ENCODE data around the gene GPR15. TPM values are rescaled to one million over a fixed set of nuclear protein-coding genes. Genes with fewer than 3 reads are reported as not detected.

Gene GPR15
- total RNA-seq: not detected

GRCh38 chr3:98531622-98532274, at the start of gene GPR15:
TSS of gene GPR15 (plus strand) at chr3:98531978. CDS start at chr3:98532034, 56 bp downstream.

GRCh38 chr3:98497381-98497780, 34.4 kb upstream of the GPR15 start, which contains the start of gene OR5K2:
TSS of gene OR5K2 (plus strand) at chr3:98497681. CDS start at chr3:98497681, 0 bp downstream.

GRCh38 chr3:98522544-98523281, 9.1 kb upstream of the GPR15 start, which contains the start of gene CLDND1:
TSS of gene CLDND1 (minus strand) at chr3:98522902. CDS start at chr3:98521424, 1,478 bp downstream.

Small RNA genes lying within 50 kb of the gene (small RNA-seq; reads per million reads assigned to genes)
- 0 reads per million in 2 donors for gene RPL38P4

Other genes starting within 250 kb of the GPR15 start
- not detected for gene OR5H2, start 249.5 kb upstream of the GPR15 start, total RNA-seq
- gene OR5K4, start 178.1 kb upstream of the GPR15 start, total RNA-seq: not detected
- not detected for gene OR5K3, start 141.3 kb upstream of the GPR15 start, total RNA-seq
- not detected for gene OR5K1, start 68.8 kb upstream of the GPR15 start, total RNA-seq
- gene OR5K2, start 34.3 kb upstream of the GPR15 start, total RNA-seq: not detected
- gene CLDND1, start 9.1 kb upstream of the GPR15 start, total RNA-seq: 100 to 1,000 TPM in 1 of 2 donors, 10 to 100 TPM in 1; 61.6 to 110 TPM
- 10 to 100 TPM; 18.9 to 35.0 TPM for gene CPOX, start 61.6 kb downstream of the GPR15 start, total RNA-seq
- 100 to 1,000 TPM in 1 of 2 donors, 10 to 100 TPM in 1; 64.4 to 105 TPM for gene ST3GAL6, start 231.4 kb downstream of the GPR15 start, total RNA-seq